ENCODE measurements around the gene KDM4C.

Gene KDM4C

DNA sequence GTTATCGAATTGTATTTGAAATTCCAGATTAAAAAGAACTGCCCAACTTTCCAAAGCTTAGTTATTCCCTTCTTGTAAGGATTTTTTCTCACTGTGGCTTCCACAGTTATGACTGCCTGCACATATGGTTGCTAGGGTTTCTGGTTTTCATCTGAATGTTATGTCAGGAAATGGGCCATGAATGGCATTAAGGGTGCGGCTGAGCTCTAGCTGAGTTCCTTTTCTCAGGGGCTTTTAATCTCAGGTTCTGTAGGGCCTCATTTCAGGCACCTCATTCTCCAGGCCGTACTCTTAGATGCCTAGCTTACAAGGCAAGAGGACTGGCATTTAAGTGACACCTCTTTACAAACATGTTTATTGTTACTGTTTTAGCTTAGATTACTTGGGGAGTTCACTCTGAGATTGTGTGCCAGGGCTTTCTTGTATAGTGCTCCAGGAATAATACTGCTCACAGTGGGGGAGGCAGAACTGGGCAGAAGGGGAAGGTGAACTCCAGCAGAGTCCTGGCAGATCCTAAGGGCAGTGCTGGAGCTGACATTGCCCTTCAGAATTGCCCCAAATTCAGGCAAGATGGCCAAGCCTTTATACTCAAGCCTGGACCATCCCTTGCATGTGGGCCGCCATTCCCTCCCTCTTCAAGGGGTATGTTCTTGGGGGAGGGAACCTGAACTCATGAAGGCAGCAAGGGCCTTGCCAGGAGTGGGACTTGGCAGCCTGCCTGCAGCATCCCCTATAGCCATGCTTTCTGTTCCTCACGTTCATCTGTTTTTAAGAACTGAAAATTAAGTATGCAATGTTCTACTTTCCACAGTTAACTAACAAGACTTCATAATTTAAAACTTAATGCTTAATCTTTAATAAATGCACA lies 111.5 kb downstream of the KDM4C start:
- Histone ChIP-seq H2BK5ac (ENCODE audit: low read length) (no peak overlapping the region), H3K18ac (ENCODE audit: low read length) (no peak overlapping the region), H2BK120ac (ENCODE audit: low read depth, low read length) (no peak overlapping the region), H4K5ac (ENCODE audit: low read length) (no peak overlapping the region), H3K36me3 (ENCODE audit: control insufficient read depth, insufficient read depth, low read length) (no peaks in the 10 kb centered on the region), H3K4ac (ENCODE audit: low read depth, low read length) (no peak overlapping the region), H3K4me3 (ENCODE audit: low read length) (no peak overlapping the region), H3K9ac (ENCODE audit: low read length) (no peak overlapping the region), H2BK15ac (replicated peaks; ENCODE audit: low read depth) (no peak overlapping the region), H3K4me1 (ENCODE audit: control insufficient read depth, low read depth, low read length) (peaks cover 13% of the 10 kb centered on the region), H3K27ac (ENCODE audit: low read depth, low read length) (no peak overlapping the region), H2AK5ac (ENCODE audit: low read length) (no peak overlapping the region), H3K56ac (ENCODE audit: low read length) (no peak overlapping the region), H3K23ac (ENCODE audit: low read length) (no peak overlapping the region), H3K79me2 (ENCODE audit: control insufficient read depth, insufficient read depth, low read length) (no peaks in the 10 kb centered on the region), H3K27me3 (ENCODE audit: insufficient read depth, low read length, poor library complexity) (no peaks in the 10 kb centered on the region), H4K8ac (ENCODE audit: low read depth, low read length) (no peak overlapping the region), H3K4me2 (ENCODE audit: low read length) (no peak overlapping the region), H3K79me1 (ENCODE audit: low read length) (no peaks in the 10 kb centered on the region)
- DNase-seq, result no peak
- no CpG with 5 or more reads among the region's 5 CpGs for WGBS (ENCODE audit: extremely low coverage, insufficient coverage, low lambda C conversion rate)

DNA sequence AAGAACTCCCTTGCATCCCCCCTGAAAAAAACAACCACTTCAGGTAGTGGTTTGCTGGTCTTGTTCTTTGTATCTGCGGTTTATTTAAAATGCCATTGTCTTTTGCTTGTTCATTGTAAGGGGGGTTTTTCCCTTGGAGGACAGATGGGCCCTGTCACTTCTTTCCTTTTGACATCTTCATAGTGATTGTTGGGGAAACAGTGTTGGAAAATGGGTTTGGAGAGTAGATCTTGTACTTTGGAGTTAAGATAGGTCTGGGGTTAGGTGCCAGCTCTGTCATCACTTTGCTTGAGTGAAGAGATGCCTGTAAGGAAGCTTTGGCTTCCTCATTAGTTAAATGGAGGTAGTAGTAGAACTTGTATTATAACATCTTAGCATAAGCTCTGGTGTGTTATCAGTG lies 112.4 kb downstream of the KDM4C start:
- H2BK15ac ChIP-seq (replicated peaks; ENCODE audit: low read depth), result no peak overlapping the region
- DNase-seq, result no peak
- H4K5ac ChIP-seq (ENCODE audit: low read length), result no peak overlapping the region
- no peaks in the 10 kb centered on the region for H3K27me3 ChIP-seq (ENCODE audit: insufficient read depth, low read length, poor library complexity)
- WGBS (ENCODE audit: extremely low coverage, insufficient coverage, low lambda C conversion rate), result no CpG with 5 or more reads among the region's 1 CpG
- no peaks in the 10 kb centered on the region for H3K36me3 ChIP-seq (ENCODE audit: control insufficient read depth, insufficient read depth, low read length)
- H2BK120ac ChIP-seq (ENCODE audit: low read depth, low read length), result no peak overlapping the region
- H3K4me3 ChIP-seq (ENCODE audit: low read length), result no peak overlapping the region
- no peak overlapping the region for H3K18ac ChIP-seq (ENCODE audit: low read length)
- no peaks in the 10 kb centered on the region for H3K79me1 ChIP-seq (ENCODE audit: low read length)
- H2BK5ac ChIP-seq (ENCODE audit: low read length), result no peak overlapping the region
- no peak overlapping the region for H4K8ac ChIP-seq (ENCODE audit: low read depth, low read length)
- no peak overlapping the region for H3K27ac ChIP-seq (ENCODE audit: low read depth, low read length)
- no peak overlapping the region for H2AK5ac ChIP-seq (ENCODE audit: low read length)
- no peak overlapping the region for H3K56ac ChIP-seq (ENCODE audit: low read length)
- H3K4me1 ChIP-seq (ENCODE audit: control insufficient read depth, low read depth, low read length), result peaks cover 13% of the 10 kb centered on the region
- no peak overlapping the region for H3K4ac ChIP-seq (ENCODE audit: low read depth, low read length)
- no peak overlapping the region for H3K23ac ChIP-seq (ENCODE audit: low read length)
- no peak overlapping the region for H3K4me2 ChIP-seq (ENCODE audit: low read length)
- H3K9ac ChIP-seq (ENCODE audit: low read length), result no peak overlapping the region
- H3K79me2 ChIP-seq (ENCODE audit: control insufficient read depth, insufficient read depth, low read length), result no peaks in the 10 kb centered on the region

DNA sequence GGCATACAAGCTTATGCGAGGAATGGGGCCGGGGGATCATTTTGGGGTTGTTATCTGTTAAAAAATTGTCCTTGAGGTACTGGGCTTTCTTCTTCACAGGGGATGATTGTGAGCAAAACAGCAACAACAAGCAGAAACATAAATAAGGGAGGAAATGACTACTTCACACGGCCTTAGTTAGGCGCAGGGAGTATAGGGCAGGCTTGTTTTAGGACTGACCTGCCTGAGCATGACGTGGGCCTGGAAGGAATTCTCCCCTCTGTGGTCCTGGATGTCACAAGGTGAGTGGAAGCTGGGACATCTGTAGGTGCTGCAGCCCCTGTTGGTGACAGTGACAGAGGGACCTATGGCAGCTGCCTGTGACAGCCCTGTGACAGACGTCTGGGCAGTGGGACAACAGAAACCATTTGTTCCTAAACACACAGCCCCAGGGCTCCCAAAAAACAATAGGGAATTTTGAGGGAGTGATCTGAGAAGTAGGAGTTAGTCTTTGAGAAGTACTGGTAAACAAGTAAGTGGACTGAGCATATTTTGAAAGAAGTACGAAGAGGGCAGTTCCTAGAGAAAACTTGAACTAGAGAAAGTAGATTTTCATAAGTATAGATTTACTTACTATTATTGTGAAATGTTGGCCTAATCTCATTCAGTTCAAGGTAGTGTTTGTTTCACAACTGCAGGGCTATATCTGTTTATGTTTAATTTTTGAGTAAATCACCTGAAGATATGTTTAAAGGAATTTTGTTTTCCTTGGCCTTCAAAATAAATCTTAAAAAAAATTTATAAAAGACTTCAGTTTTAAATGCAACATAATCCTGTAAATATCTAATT lies 113.1 kb downstream of the KDM4C start:
- no peak overlapping the region for H3K4me2 ChIP-seq (ENCODE audit: low read length)
- no peak overlapping the region for H2BK120ac ChIP-seq (ENCODE audit: low read depth, low read length)
- peaks cover 13% of the 10 kb centered on the region for H3K4me1 ChIP-seq (ENCODE audit: control insufficient read depth, low read depth, low read length)
- H3K27ac ChIP-seq (ENCODE audit: low read depth, low read length), result no peak overlapping the region
- no peak overlapping the region for H3K23ac ChIP-seq (ENCODE audit: low read length)
- H3K18ac ChIP-seq (ENCODE audit: low read length), result no peak overlapping the region
- no peak overlapping the region for H4K5ac ChIP-seq (ENCODE audit: low read length)
- no peaks in the 10 kb centered on the region for H3K27me3 ChIP-seq (ENCODE audit: insufficient read depth, low read length, poor library complexity)
- H3K4me3 ChIP-seq (ENCODE audit: low read length), result no peak overlapping the region
- peak; percentile 64 for DNase-seq
- no peak overlapping the region for H2AK5ac ChIP-seq (ENCODE audit: low read length)
- H2BK15ac ChIP-seq (replicated peaks; ENCODE audit: low read depth), result no peak overlapping the region
- no CpG with 5 or more reads among the region's 7 CpGs for WGBS (ENCODE audit: extremely low coverage, insufficient coverage, low lambda C conversion rate)
- H3K4ac ChIP-seq (ENCODE audit: low read depth, low read length), result no peak overlapping the region
- no peak overlapping the region for H2BK5ac ChIP-seq (ENCODE audit: low read length)
- H3K79me1 ChIP-seq (ENCODE audit: low read length), result no peaks in the 10 kb centered on the region
- H3K9ac ChIP-seq (ENCODE audit: low read length), result no peak overlapping the region
- H4K8ac ChIP-seq (ENCODE audit: low read depth, low read length), result no peak overlapping the region
- H3K36me3 ChIP-seq (ENCODE audit: control insufficient read depth, insufficient read depth, low read length), result no peaks in the 10 kb centered on the region
- H3K79me2 ChIP-seq (ENCODE audit: control insufficient read depth, insufficient read depth, low read length), result no peaks in the 10 kb centered on the region
- no peak overlapping the region for H3K56ac ChIP-seq (ENCODE audit: low read length)

DNA sequence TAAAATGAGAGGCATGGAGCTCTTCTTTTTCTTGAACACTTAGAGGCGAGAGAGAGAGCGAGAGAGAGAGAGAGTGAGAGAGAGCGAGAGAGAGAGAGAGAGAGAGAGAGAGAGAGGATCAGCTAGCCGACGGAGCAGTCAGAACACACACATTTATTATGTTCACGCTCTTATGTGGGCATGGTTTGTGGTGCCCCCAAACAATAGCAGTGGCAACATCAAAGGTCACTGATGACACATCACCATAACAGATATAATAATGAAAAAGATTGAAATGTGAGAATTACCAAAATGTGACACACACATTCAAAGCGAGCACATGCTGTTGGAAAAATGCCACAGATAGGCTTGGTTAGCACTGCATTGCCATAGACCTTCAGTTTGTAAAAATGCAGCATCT lies 116.1 kb downstream of the KDM4C start:
- no peak overlapping the region for H4K8ac ChIP-seq (ENCODE audit: low read depth, low read length)
- no peak overlapping the region for H2BK120ac ChIP-seq (ENCODE audit: low read depth, low read length)
- H3K79me2 ChIP-seq (ENCODE audit: control insufficient read depth, insufficient read depth, low read length), result no peaks in the 10 kb centered on the region
- no peak overlapping the region for H3K23ac ChIP-seq (ENCODE audit: low read length)
- H3K36me3 ChIP-seq (ENCODE audit: control insufficient read depth, insufficient read depth, low read length), result no peaks in the 10 kb centered on the region
- H4K5ac ChIP-seq (ENCODE audit: low read length), result no peak overlapping the region
- no CpG with 5 or more reads among the region's 7 CpGs for WGBS (ENCODE audit: extremely low coverage, insufficient coverage, low lambda C conversion rate)
- H2BK15ac ChIP-seq (replicated peaks; ENCODE audit: low read depth), result no peak overlapping the region
- H3K4me2 ChIP-seq (ENCODE audit: low read length), result no peak overlapping the region
- no peak overlapping the region for H3K4ac ChIP-seq (ENCODE audit: low read depth, low read length)
- peaks cover 13% of the 10 kb centered on the region for H3K4me1 ChIP-seq (ENCODE audit: control insufficient read depth, low read depth, low read length)
- H3K56ac ChIP-seq (ENCODE audit: low read length), result no peak overlapping the region
- H3K18ac ChIP-seq (ENCODE audit: low read length), result no peak overlapping the region
- no peak overlapping the region for H2BK5ac ChIP-seq (ENCODE audit: low read length)
- DNase-seq, result no peak
- H3K4me3 ChIP-seq (ENCODE audit: low read length), result no peak overlapping the region
- H2AK5ac ChIP-seq (ENCODE audit: low read length), result no peak overlapping the region
- H3K27me3 ChIP-seq (ENCODE audit: insufficient read depth, low read length, poor library complexity), result no peaks in the 10 kb centered on the region
- H3K27ac ChIP-seq (ENCODE audit: low read depth, low read length), result no peak overlapping the region
- no peak overlapping the region for H3K9ac ChIP-seq (ENCODE audit: low read length)
- H3K79me1 ChIP-seq (ENCODE audit: low read length), result no peaks in the 10 kb centered on the region

DNA sequence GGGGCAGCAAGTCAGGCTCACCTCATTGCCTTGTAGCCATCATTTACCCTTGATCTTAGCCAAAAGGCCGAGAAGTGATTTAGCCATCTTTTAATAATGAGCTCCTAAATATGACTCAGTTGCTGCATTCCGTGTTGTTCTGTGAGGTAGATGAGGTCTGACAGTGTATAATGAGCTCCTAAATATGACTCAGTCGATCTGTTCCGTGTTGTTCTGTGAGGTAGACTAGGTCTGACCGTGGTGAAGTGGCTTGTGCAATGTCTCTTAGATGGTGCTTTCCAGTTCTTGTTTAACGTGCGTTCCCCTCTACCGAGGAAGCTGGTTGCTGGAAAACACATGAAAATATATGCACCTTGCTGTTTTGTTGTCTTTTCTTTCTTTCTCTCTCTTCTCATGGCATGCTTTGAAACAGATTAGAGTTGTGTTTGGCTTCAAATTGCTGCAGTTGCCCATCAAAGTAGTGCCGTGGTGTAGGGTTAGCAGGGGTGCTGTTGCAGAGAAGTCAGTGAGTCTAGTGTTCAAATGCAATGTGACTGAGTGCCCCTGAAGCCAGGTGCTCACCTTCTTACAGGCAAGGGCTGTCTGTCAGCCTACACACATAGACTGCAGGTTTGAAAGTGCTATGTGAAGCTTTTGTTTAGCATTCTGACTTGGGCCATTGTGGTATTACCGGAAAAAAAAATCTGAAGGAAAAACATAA lies 118.6 kb downstream of the KDM4C start:
- no peaks in the 10 kb centered on the region for H3K79me1 ChIP-seq (ENCODE audit: low read length)
- no peak overlapping the region for H3K56ac ChIP-seq (ENCODE audit: low read length)
- H3K18ac ChIP-seq (ENCODE audit: low read length), result peak overlapping the region; percentile 22
- H3K27ac ChIP-seq (ENCODE audit: low read depth, low read length), result no peak overlapping the region
- no peak overlapping the region for H3K9ac ChIP-seq (ENCODE audit: low read length)
- no peak overlapping the region for H2BK15ac ChIP-seq (replicated peaks; ENCODE audit: low read depth)
- H3K36me3 ChIP-seq (ENCODE audit: control insufficient read depth, insufficient read depth, low read length), result no peaks in the 10 kb centered on the region
- H3K23ac ChIP-seq (ENCODE audit: low read length), result no peak overlapping the region
- no peaks in the 10 kb centered on the region for H3K79me2 ChIP-seq (ENCODE audit: control insufficient read depth, insufficient read depth, low read length)
- WGBS (ENCODE audit: extremely low coverage, insufficient coverage, low lambda C conversion rate), result no CpG with 5 or more reads among the region's 10 CpGs
- H3K4me3 ChIP-seq (ENCODE audit: low read length), result no peak overlapping the region
- no peak overlapping the region for H2BK5ac ChIP-seq (ENCODE audit: low read length)
- H3K4me2 ChIP-seq (ENCODE audit: low read length), result no peak overlapping the region
- H2BK120ac ChIP-seq (ENCODE audit: low read depth, low read length), result no peak overlapping the region
- no peak overlapping the region for H4K8ac ChIP-seq (ENCODE audit: low read depth, low read length)
- no peak overlapping the region for H3K4ac ChIP-seq (ENCODE audit: low read depth, low read length)
- DNase-seq, result no peak
- H4K5ac ChIP-seq (ENCODE audit: low read length), result no peak overlapping the region
- no peaks in the 10 kb centered on the region for H3K4me1 ChIP-seq (ENCODE audit: control insufficient read depth, low read depth, low read length)
- H2AK5ac ChIP-seq (ENCODE audit: low read length), result no peak overlapping the region
- no peaks in the 10 kb centered on the region for H3K27me3 ChIP-seq (ENCODE audit: insufficient read depth, low read length, poor library complexity)

All from mesendoderm (in vitro differentiated cells).